Measurements from ENCODE around the gene KIDINS220.

Gene KIDINS220

GRCh38 chr2:8850845-8851487 lies 13.6 kb upstream of the KIDINS220 start:
- no peak for DNase-seq

- no peak for DNase-seq
Measured at GRCh38 chr2:8849327-8849726, 11.9 kb upstream of the KIDINS220 start.

GRCh38 chr2:8848328-8849100 lies 11.1 kb upstream of the KIDINS220 start:
- DNase-seq, result no peak

GRCh38 chr2:8847400-8847799 lies 10.0 kb upstream of the KIDINS220 start:
- DNase-seq, result no peak

- DNase-seq, result peak; percentile 41 to 58 (median 58)
Measured at GRCh38 chr2:8841932-8842331, 4.5 kb upstream of the KIDINS220 start.

GRCh38 chr2:8840475-8841091 lies 3.2 kb upstream of the KIDINS220 start:
- DNase-seq, result no peak

GRCh38 chr2:8839189-8839965 lies 2.0 kb upstream of the KIDINS220 start:
- DNase-seq, result no peak

- DNase-seq, result no peak
Measured at GRCh38 chr2:8837795-8838140, 355 bp upstream of the KIDINS220 start.

- no peak for DNase-seq
Measured at GRCh38 chr2:8835279-8835678, 2.1 kb downstream of the KIDINS220 start.

GRCh38 chr2:8833853-8834252 lies 3.6 kb downstream of the KIDINS220 start:
- no peak for DNase-seq

GRCh38 chr2:8831516-8831915 lies 5.9 kb downstream of the KIDINS220 start:
- no peak for DNase-seq

GRCh38 chr2:8827729-8828128 lies 9.7 kb downstream of the KIDINS220 start:
- DNase-seq, result no peak

GRCh38 chr2:8822218-8822617 lies 15.2 kb downstream of the KIDINS220 start:
- DNase-seq, result peak; percentile 25 to 62 (median 60)

- peak; percentile 48 to 61 (median 53) for DNase-seq
Measured at GRCh38 chr2:8821276-8822217, 15.9 kb downstream of the KIDINS220 start.

GRCh38 chr2:8819948-8820347 lies 17.5 kb downstream of the KIDINS220 start:
- no peak for DNase-seq

- DNase-seq, result no peak
Measured at GRCh38 chr2:8819194-8819593, 18.2 kb downstream of the KIDINS220 start.

- DNase-seq, result no peak
Measured at GRCh38 chr2:8817221-8817620, 20.2 kb downstream of the KIDINS220 start.

- no peak for DNase-seq
Measured at GRCh38 chr2:8806885-8807704, 30.3 kb downstream of the KIDINS220 start.

- DNase-seq, result no peak
Measured at GRCh38 chr2:8805278-8806210, 31.9 kb downstream of the KIDINS220 start.
